HEK293 (cell line): ENCODE data around the gene ZNF607.
A peak's percentile ranks its signal among the peaks of the same experiment; 100 is the strongest.

Experiments used
- CTCF ChIA-PET: fragments of 350-600 bp; formaldehyde crosslinking; extraction: SDS; loops from one replicate; lab custom pipeline; 2021; ENCODE audit warnings: antibody characterized with exemption; lab: Yijun Ruan, JAX
- POLR2A ChIA-PET: fragments of 300-600 bp; formaldehyde crosslinking; extraction: SDS; loops from one replicate; lab custom pipeline; 2020; ENCODE audit warnings: antibody characterized with exemption, inconsistent platforms; lab: Yijun Ruan, JAX
- H3K27ac ChIP-seq: fragments of 200-500 bp; sonication (Bioruptor generic); 2 replicates; pipeline ENCODE4 v1.5.1; 2014; ENCODE audit warnings: low read depth, low read length, control low read depth, inconsistent platforms; ENCODE audit errors: extremely low read depth
- H3K36me3 ChIP-seq, 2 experiments: fragments of 200-500 bp in 1 of 2; sonication (Bioruptor generic) in 1 of 2; 1 replicate in 1 of 2; 2 replicates in 1 of 2; pipeline ENCODE4 v1.5.1; 2014 to 2017; ENCODE audit warnings: inconsistent platforms in 2 of 2, low read length in 2 of 2; ENCODE audit not compliant: control insufficient read depth in 2 of 2, insufficient read depth in 1 of 2
- H3K4me1 ChIP-seq: fragments of 200-500 bp; sonication (Bioruptor generic); 2 replicates; pipeline ENCODE4 v1.5.1; 2014; ENCODE audit warnings: mild to moderate bottlenecking, low read length, inconsistent platforms; ENCODE audit not compliant: control insufficient read depth, insufficient read depth
- H3K4me3 ChIP-seq: 2 replicates; pipeline ENCODE4 v1.5.1; 2011; ENCODE audit warnings: low read depth, mild to moderate bottlenecking, control low read depth, low read length, moderate library complexity
- H3K9me3 ChIP-seq: fragments of 200-500 bp; sonication (Bioruptor generic); 2 replicates; pipeline ENCODE4 v1.5.1; 2014; ENCODE audit warnings: low read depth, low read length, inconsistent platforms; ENCODE audit not compliant: control insufficient read depth, insufficient read depth
- BCL11A ChIP-seq: fragments of 450-650 bp; formaldehyde crosslinking; IDR thresholded peaks from 2 replicates; pipeline ENCODE4 v1.5.1; 2016; ENCODE audit warnings: low read depth, missing biosample characterization, missing genetic modification characterization
- BCL6B ChIP-seq: fragments of 450-650 bp; formaldehyde crosslinking; IDR thresholded peaks from 2 replicates; pipeline ENCODE4 v1.5.1; 2017; ENCODE audit warnings: missing biosample characterization, missing genetic modification characterization
- KLF16 ChIP-seq: fragments of 450-650 bp; formaldehyde crosslinking; IDR thresholded peaks from 2 replicates; pipeline ENCODE4 v1.5.1; 2017; ENCODE audit warnings: missing biosample characterization, missing genetic modification characterization
- KLF8 ChIP-seq: fragments of 450-650 bp; formaldehyde crosslinking; IDR thresholded peaks from 2 replicates; pipeline ENCODE4 v1.5.1; 2016; ENCODE audit warnings: missing biosample characterization, missing genetic modification characterization
- MYNN ChIP-seq: fragments of 450-650 bp; formaldehyde crosslinking; IDR thresholded peaks from 2 replicates; pipeline ENCODE4 v1.5.1; 2016; ENCODE audit warnings: missing biosample characterization, missing genetic modification characterization, borderline replicate concordance
- PRDM1 ChIP-seq: fragments of 450-650 bp; formaldehyde crosslinking; IDR thresholded peaks from 2 replicates; pipeline ENCODE4; 2016; ENCODE audit warnings: missing biosample characterization, missing genetic modification characterization
- SP3 ChIP-seq: fragments of 450-650 bp; formaldehyde crosslinking; IDR thresholded peaks from 2 replicates; pipeline ENCODE4 v1.5.1; 2016; ENCODE audit warnings: missing biosample characterization, missing genetic modification characterization
- ZBTB21 ChIP-seq: fragments of 450-650 bp; formaldehyde crosslinking; IDR thresholded peaks from 2 replicates; pipeline ENCODE4 v1.5.1; 2017; ENCODE audit warnings: missing biosample characterization, missing genetic modification characterization
- ZBTB49 ChIP-seq: fragments of 450-650 bp; formaldehyde crosslinking; IDR thresholded peaks from 2 replicates; pipeline ENCODE4 v1.5.1; 2016; ENCODE audit warnings: missing biosample characterization, missing genetic modification characterization, low read depth
- ZIC2 ChIP-seq: fragments of 450-650 bp; formaldehyde crosslinking; IDR thresholded peaks from 2 replicates; pipeline ENCODE4 v1.5.1; 2016; ENCODE audit warnings: missing biosample characterization, missing genetic modification characterization
- ZNF146 ChIP-seq: fragments of 450-650 bp; formaldehyde crosslinking; IDR thresholded peaks from 2 replicates; pipeline ENCODE4 v1.5.1; 2016; ENCODE audit warnings: missing biosample characterization, missing genetic modification characterization
- ZNF184 ChIP-seq: fragments of 450-650 bp; IDR thresholded peaks from 2 replicates; pipeline ENCODE4 v1.5.1; 2018; ENCODE audit warnings: missing biosample characterization, mild to moderate bottlenecking, missing genetic modification characterization
- ZNF24 ChIP-seq: fragments of 450-650 bp; formaldehyde crosslinking; IDR thresholded peaks from 2 replicates; pipeline ENCODE4 v1.5.1; 2016; ENCODE audit warnings: missing biosample characterization, missing genetic modification characterization
- ZNF501 ChIP-seq: fragments of 450-650 bp; formaldehyde crosslinking; IDR thresholded peaks from 2 replicates; pipeline ENCODE4 v1.5.1; 2016; ENCODE audit warnings: missing biosample characterization, missing genetic modification characterization
- ZNF521 ChIP-seq: fragments of 450-650 bp; formaldehyde crosslinking; IDR thresholded peaks from 2 replicates; pipeline ENCODE4 v1.5.1; 2017; ENCODE audit warnings: missing biosample characterization, mild to moderate bottlenecking, missing genetic modification characterization
- ZNF529 ChIP-seq: fragments of 450-650 bp; formaldehyde crosslinking; IDR thresholded peaks from 2 replicates; pipeline ENCODE4 v1.5.1; 2017; ENCODE audit warnings: missing genetic modification characterization, missing biosample characterization; ENCODE audit not compliant: insufficient replicate concordance
- ZNF580 ChIP-seq: fragments of 450-650 bp; formaldehyde crosslinking; IDR thresholded peaks from 2 replicates; pipeline ENCODE4 v1.5.1; 2016; ENCODE audit warnings: missing biosample characterization, missing genetic modification characterization
- ZNF624 ChIP-seq: fragments of 450-650 bp; formaldehyde crosslinking; IDR thresholded peaks from 2 replicates; pipeline ENCODE4 v1.5.1; 2017; ENCODE audit warnings: missing biosample characterization, missing genetic modification characterization
- ZNF660 ChIP-seq: fragments of 450-650 bp; IDR thresholded peaks from 2 replicates; pipeline ENCODE4 v1.5.1; 2018; ENCODE audit warnings: missing biosample characterization, mild to moderate bottlenecking, missing genetic modification characterization
- ZNF701 ChIP-seq: fragments of 450-650 bp; formaldehyde crosslinking; IDR thresholded peaks from 2 replicates; pipeline ENCODE4 v1.5.1; 2016; ENCODE audit warnings: missing biosample characterization, missing genetic modification characterization
- ZNF785 ChIP-seq: fragments of 450-650 bp; formaldehyde crosslinking; IDR thresholded peaks from 2 replicates; pipeline ENCODE4 v1.5.1; 2016; ENCODE audit warnings: missing biosample characterization, missing genetic modification characterization
- ZNF843 ChIP-seq: fragments of 450-650 bp; formaldehyde crosslinking; IDR thresholded peaks from 2 replicates; pipeline ENCODE4 v1.5.1; 2016; ENCODE audit warnings: missing biosample characterization, missing genetic modification characterization

Gene ZNF607

GRCh38 chr19:37706052-37706605 lies 13.4 kb downstream of the ZNF607 start:
- TF ChIP-seq BCL11A: no peak
- no peak for TF ChIP-seq KLF16 (tag by site-specific recombination)
- TF ChIP-seq PRDM1 (tag by site-specific recombination): peak; percentile 99
- 0 out of 2 replicates have a peak, but pooled peaks have one; percentile 16 for TF ChIP-seq ZBTB21 (tag by site-specific recombination)
- TF ChIP-seq ZNF146: no peak
- no peak overlapping the region for H3K27ac ChIP-seq
- peaks cover 75 to 98% of the 10 kb centered on the region in 2 experiments for H3K36me3 ChIP-seq
- ChIA-PET CTCF (no interaction called here), POLR2A (interaction anchor here (1.1 kb wide), 1 partner anchor 14 kb away, joined by 3 read pairs; the partner anchor contains the start of gene ZNF607)
- H3K4me1 ChIP-seq: no peaks in the 10 kb centered on the region
- no peak overlapping the region for H3K4me3 ChIP-seq
- H3K9me3 ChIP-seq: peaks cover 17% of the 10 kb centered on the region

GRCh38 chr19:37699057-37699456 lies 20.5 kb downstream of the ZNF607 start:
- no peak overlapping the region for H3K27ac ChIP-seq
- H3K4me1 ChIP-seq: no peaks in the 10 kb centered on the region
- TF ChIP-seq ZNF843: no peak
- TF ChIP-seq ZNF184 (tag by site-specific recombination): no peak
- TF ChIP-seq BCL6B (tag by site-specific recombination): no peak
- no peak for TF ChIP-seq ZNF24 (tag by site-specific recombination)
- TF ChIP-seq ZNF580 (tag by site-specific recombination): no peak
- TF ChIP-seq ZNF501 (tag by site-specific recombination): no peak
- TF ChIP-seq ZNF660 (tag by site-specific recombination): no peak
- no peak for TF ChIP-seq KLF8
- no peak for TF ChIP-seq ZBTB49 (tag by site-specific recombination)
- no peak for TF ChIP-seq SP3
- no peak for TF ChIP-seq ZNF701 (tag by site-specific recombination)
- TF ChIP-seq ZNF529 (tag by site-specific recombination): no peak
- no peak for TF ChIP-seq ZNF521
- no peak for TF ChIP-seq ZIC2
- no peak for TF ChIP-seq ZNF785
- TF ChIP-seq MYNN (tag by site-specific recombination): no peak
- no peak for TF ChIP-seq ZNF624 (tag by site-specific recombination)
- no peak overlapping the region for H3K4me3 ChIP-seq
- H3K36me3 ChIP-seq: peaks cover 63 to 69% of the 10 kb centered on the region in 2 experiments
- ChIA-PET POLR2A (no interaction called here), CTCF (no interaction called here)
- peaks cover 39% of the 10 kb centered on the region for H3K9me3 ChIP-seq
